Activated CD4-positive, alpha-beta T cell treated with anti-CD3 and anti-CD28 coated beads, Interleukin-10, Interleukin-2, amounts not matched to agents 100 ng/mL and 50 ng/mL, durations not matched to agents 16 hours and 8 hours (primary cell): Measurements from ENCODE around the gene SAMD11.
"Not testable (repeated sequence)": the region's sequence is repeated elsewhere in the genome, so short reads cannot be mapped to it uniquely, and the experiment has no call there.

Source experiments
- DNase-seq: peaks from one replicate; pipeline ENCODE4 v3.0.0-alpha.2; 2020

Gene SAMD11

GRCh38 chr1:923131-923990 is at the start of gene SAMD11:
TSS of gene SAMD11 (plus strand) at chr1:923923. CDS start at chr1:924432, 509 bp downstream.
- DNase-seq: peak; percentile 38

- not testable (repeated sequence) for DNase-seq
Measured at GRCh38 chr1:876428-877208, 47.1 kb upstream of the SAMD11 start.

- DNase-seq: not testable (repeated sequence)
Measured at GRCh38 chr1:877209-877986, 46.3 kb upstream of the SAMD11 start.

- DNase-seq: not testable (repeated sequence)
Measured at GRCh38 chr1:880511-880910, 43.2 kb upstream of the SAMD11 start.

- not testable (repeated sequence) for DNase-seq
Measured at GRCh38 chr1:880915-881314, 42.8 kb upstream of the SAMD11 start.

GRCh38 chr1:886311-886710 is 37.4 kb upstream of the SAMD11 start:
- no peak for DNase-seq

- DNase-seq: no peak
Measured at GRCh38 chr1:886760-887159, 37.0 kb upstream of the SAMD11 start.

GRCh38 chr1:888297-888696 is 35.4 kb upstream of the SAMD11 start:
- DNase-seq: no peak

- DNase-seq: not testable (repeated sequence)
Measured at GRCh38 chr1:889774-890173, 33.9 kb upstream of the SAMD11 start.

GRCh38 chr1:890234-890633 is 33.5 kb upstream of the SAMD11 start:
- DNase-seq: peak; percentile 25

GRCh38 chr1:890661-891060 is 33.1 kb upstream of the SAMD11 start:
- DNase-seq: no peak

GRCh38 chr1:897226-897625 is 26.5 kb upstream of the SAMD11 start:
- no peak for DNase-seq

GRCh38 chr1:897951-898350 is 25.8 kb upstream of the SAMD11 start:
- DNase-seq: not testable (repeated sequence)

- DNase-seq: no peak
Measured at GRCh38 chr1:899636-900317, 23.9 kb upstream of the SAMD11 start.

- DNase-seq: no peak
Measured at GRCh38 chr1:901108-901859, 22.4 kb upstream of the SAMD11 start.

GRCh38 chr1:902802-903201 is 20.9 kb upstream of the SAMD11 start:
- DNase-seq: no peak

- DNase-seq: no peak
Measured at GRCh38 chr1:903305-903704, 20.4 kb upstream of the SAMD11 start.

- no peak for DNase-seq
Measured at GRCh38 chr1:903721-904271, 19.9 kb upstream of the SAMD11 start.

- peak; percentile 81 for DNase-seq
Measured at GRCh38 chr1:904310-904950, 19.3 kb upstream of the SAMD11 start.

- no peak for DNase-seq
Measured at GRCh38 chr1:905071-905749, 18.5 kb upstream of the SAMD11 start.
